ENCODE measurements around the gene MAFG. TPM values are rescaled to one million over a fixed set of nuclear protein-coding genes. Genes with fewer than 3 reads are reported as not detected.

Gene MAFG
- total and polyA plus RNA-seq, 2 of the 13 experiments (the other 11 are each of a cell fraction or from before 2014, with no cell fraction given): 14.5 to 20.0 TPM

GRCh38 chr17:81869221-81870130 is 58.1 kb downstream of the MAFG start (continued):
- TF ChIP-seq, protein P1, sequence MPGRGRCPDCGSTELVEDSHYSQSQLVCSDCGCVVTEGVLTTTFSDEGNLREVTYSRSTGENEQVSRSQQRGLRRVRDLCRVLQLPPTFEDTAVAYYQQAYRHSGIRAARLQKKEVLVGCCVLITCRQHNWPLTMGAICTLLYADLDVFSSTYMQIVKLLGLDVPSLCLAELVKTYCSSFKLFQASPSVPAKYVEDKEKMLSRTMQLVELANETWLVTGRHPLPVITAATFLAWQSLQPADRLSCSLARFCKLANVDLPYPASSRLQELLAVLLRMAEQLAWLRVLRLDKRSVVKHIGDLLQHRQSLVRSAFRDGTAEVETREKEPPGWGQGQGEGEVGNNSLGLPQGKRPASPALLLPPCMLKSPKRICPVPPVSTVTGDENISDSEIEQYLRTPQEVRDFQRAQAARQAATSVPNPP (CRISPR knock-in tag; IDR thresholded peaks at IDR 0.05): peak; percentile 82
- TF ChIP-seq ZNF124 (CRISPR knock-in tag; IDR thresholded peaks at IDR 0.05): no peak
- no peak for TF ChIP-seq LBX2 (CRISPR knock-in tag; IDR thresholded peaks at IDR 0.05; ENCODE audit: borderline replicate concordance)
- TF ChIP-seq ZNF570 (CRISPR knock-in tag; IDR thresholded peaks at IDR 0.05; ENCODE audit: borderline replicate concordance): no peak
- TF ChIP-seq, protein P2, sequence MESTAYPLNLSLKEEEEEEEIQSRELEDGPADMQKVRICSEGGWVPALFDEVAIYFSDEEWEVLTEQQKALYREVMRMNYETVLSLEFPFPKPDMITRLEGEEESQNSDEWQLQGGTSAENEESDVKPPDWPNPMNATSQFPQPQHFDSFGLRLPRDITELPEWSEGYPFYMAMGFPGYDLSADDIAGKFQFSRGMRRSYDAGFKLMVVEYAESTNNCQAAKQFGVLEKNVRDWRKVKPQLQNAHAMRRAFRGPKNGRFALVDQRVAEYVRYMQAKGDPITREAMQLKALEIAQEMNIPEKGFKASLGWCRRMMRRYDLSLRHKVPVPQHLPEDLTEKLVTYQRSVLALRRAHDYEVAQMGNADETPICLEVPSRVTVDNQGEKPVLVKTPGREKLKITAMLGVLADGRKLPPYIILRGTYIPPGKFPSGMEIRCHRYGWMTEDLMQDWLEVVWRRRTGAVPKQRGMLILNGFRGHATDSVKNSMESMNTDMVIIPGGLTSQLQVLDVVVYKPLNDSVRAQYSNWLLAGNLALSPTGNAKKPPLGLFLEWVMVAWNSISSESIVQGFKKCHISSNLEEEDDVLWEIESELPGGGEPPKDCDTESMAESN (CRISPR knock-in tag; conservative IDR thresholded peaks at IDR 0.05): no peak
- TF ChIP-seq ZNF646 (CRISPR knock-in tag; IDR thresholded peaks at IDR 0.05): no peak
- 0 out of 2 replicates have a peak, but pooled peaks have one; percentile 16 for TF ChIP-seq ZFP62 (CRISPR knock-in tag; IDR thresholded peaks at IDR 0.05)
- TF ChIP-seq GZF1 (CRISPR knock-in tag; IDR thresholded peaks at IDR 0.05): no peak
- TF ChIP-seq ZNF550 (CRISPR knock-in tag; IDR thresholded peaks at IDR 0.05; ENCODE audit: borderline replicate concordance): no peak
- no peak for TF ChIP-seq U2AF2 (IDR thresholded peaks at IDR 0.05; ENCODE audit: low read depth, low read length)
- TF ChIP-seq, protein P3, sequence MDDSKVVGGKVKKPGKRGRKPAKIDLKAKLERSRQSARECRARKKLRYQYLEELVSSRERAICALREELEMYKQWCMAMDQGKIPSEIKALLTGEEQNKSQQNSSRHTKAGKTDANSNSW (CRISPR knock-in tag; IDR thresholded peaks at IDR 0.05; ENCODE audit: borderline replicate concordance): no peak
- TF ChIP-seq KDM5B (CRISPR knock-in tag; IDR thresholded peaks at IDR 0.05; ENCODE audit: borderline replicate concordance): peak; percentile 46
- TF ChIP-seq POGZ (CRISPR knock-in tag; IDR thresholded peaks at IDR 0.05): 0 out of 2 replicates have a peak, but pooled peaks have one; percentile 12
- TF ChIP-seq MAFG (CRISPR knock-in tag; IDR thresholded peaks at IDR 0.05): no peak
- 0 out of 2 replicates have a peak, but pooled peaks have one; percentile 35 for TF ChIP-seq ZNF766 (CRISPR knock-in tag; IDR thresholded peaks at IDR 0.05; ENCODE audit: borderline replicate concordance)

All from HepG2 (cell line).